Tibial nerve (tissue), 4 donors: ENCODE results near the gene ATP11A.

Source experiments
- EP300 ChIP-seq, 2 donors: sonication (generic); formaldehyde crosslinking; IDR thresholded peaks; one replicate each; pipeline ENCODE4 v1.6.1; 2017; ENCODE audit warnings: antibody characterized with exemption in 2 of 2, mild to moderate bottlenecking in 1 of 2
- TF ChIP-seq, protein P1 (sequence below), 5 experiments: fragments of 200-600 bp in 3 of 5; fragments of 450-650 bp in 2 of 5; sonication (generic) in 3 of 5; IDR thresholded peaks; one replicate each; pipeline ENCODE4 v1.5.1; 2016 to 2019; ENCODE audit warnings: antibody characterized with exemption in 5 of 5, mild to moderate bottlenecking in 3 of 5, moderate library complexity in 2 of 5

DNA sequence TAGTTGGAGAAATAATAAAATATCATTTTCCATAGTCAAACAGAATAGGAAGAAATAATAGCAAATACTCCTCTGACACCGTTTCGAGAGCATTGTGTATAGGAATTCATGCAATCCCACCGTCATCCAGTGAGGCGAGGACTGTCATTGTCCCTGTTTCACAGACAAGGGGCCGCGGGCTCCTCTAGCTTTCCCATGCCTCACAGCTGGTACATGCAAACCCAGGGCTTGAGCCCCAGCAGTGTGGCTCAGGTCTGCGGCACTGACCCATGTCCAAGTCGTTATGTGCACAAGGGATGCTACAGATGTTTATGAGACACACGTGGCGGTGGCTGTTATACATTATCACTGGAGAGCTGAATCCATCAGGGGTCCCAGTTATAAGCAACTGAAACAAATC is 18.5 kb upstream of the ATP11A start:
- TF ChIP-seq, protein P1, sequence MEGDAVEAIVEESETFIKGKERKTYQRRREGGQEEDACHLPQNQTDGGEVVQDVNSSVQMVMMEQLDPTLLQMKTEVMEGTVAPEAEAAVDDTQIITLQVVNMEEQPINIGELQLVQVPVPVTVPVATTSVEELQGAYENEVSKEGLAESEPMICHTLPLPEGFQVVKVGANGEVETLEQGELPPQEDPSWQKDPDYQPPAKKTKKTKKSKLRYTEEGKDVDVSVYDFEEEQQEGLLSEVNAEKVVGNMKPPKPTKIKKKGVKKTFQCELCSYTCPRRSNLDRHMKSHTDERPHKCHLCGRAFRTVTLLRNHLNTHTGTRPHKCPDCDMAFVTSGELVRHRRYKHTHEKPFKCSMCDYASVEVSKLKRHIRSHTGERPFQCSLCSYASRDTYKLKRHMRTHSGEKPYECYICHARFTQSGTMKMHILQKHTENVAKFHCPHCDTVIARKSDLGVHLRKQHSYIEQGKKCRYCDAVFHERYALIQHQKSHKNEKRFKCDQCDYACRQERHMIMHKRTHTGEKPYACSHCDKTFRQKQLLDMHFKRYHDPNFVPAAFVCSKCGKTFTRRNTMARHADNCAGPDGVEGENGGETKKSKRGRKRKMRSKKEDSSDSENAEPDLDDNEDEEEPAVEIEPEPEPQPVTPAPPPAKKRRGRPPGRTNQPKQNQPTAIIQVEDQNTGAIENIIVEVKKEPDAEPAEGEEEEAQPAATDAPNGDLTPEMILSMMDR (IDR thresholded peaks at IDR 0.05), result no peak
- no peak for TF ChIP-seq EP300 (IDR thresholded peaks at IDR 0.05)
